NCI-H2227 treated with DMSO at 0.1 percent for 48 hours (cell line): Measurements from ENCODE around the gene KRTAP5-10.
"Not testable (repeated sequence)": the region's sequence is repeated elsewhere in the genome, so short reads cannot be mapped to it uniquely, and the experiment has no call there.

Experiments
- DNase-seq: peaks from one replicate; lab custom pipeline; 2025; lab: John Stamatoyannopoulos, UW

Gene KRTAP5-10, protein sequence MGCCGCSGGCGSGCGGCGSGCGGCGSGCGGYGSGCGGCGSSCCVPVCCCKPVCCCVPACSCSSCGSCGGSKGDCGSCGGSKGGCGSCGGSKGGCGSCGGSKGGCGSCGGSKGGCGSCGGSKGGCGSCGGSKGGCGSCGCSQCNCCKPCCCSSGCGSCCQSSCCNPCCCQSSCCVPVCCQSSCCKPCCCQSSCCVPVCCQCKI

DNA sequence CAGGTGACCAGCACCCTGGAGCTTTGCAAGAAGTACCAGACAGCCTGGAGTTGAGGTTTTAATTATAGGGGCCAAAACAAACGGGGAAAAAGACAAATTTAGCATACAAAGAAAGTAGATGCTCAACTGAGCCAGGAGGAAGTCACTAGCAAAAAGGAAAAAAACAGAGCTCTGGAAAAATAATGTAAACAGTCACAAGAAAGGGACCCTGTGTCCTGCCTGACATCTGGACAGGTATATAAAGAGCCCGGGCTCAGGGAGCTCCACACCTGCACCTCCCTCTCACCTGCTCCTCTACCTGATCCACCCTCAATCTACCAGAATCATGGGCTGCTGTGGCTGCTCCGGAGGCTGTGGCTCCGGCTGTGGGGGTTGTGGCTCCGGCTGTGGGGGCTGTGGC lies at the start of gene KRTAP5-10:
TSS of gene KRTAP5-10 (plus strand) at position 301 of the 400 bp plus-strand sequence. CDS start at position 326, 25 bp downstream.
- no peak for DNase-seq

DNA sequence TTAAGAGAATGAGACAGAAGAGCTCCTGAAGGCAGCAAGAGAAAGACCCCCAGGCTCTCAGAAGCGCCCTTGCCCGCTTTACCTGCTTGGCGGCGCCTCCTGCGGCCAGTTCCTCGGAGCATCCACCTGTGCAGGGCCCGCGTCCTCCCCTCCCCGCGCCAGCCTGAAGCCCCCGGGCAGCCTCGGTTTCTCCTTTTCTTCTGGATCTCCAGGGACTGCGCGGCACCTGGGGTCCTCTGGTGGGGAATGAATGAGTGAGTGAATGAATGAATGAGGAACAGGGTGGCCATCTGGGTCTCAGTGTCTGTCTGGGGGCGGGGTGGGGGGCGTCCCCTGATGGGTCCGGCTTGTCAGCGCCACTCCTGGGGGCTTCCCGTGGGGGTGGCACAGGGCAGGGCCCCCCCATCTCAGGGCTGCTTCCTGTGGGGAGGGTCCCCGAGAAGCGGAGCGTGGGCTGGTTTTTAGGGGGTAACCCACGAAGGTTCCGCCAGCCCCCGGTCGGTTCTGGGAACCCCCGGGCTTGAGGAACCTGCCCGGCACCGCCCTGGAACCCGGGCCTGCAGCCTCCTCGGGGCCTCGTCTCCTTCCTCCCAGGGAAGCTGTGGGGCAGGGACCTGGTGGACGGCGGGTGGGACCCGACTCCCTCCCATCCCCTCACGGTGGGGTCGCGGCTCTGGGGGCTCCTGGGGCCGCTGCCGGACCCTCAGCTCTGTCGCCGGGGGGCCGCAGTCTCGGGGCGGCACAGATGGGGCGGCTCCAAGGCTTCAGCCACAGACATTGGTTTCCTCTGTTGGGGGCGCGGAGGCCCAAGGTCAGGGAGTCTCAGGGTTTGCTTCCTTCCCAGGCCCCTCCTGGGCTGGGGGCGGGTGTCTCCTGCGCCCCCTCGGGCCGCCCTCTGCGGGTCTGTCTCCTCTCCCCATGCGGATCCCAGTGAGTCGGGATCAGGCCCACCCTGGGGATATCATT lies 46.6 kb upstream of the KRTAP5-10 start:
- no peak for DNase-seq

DNA sequence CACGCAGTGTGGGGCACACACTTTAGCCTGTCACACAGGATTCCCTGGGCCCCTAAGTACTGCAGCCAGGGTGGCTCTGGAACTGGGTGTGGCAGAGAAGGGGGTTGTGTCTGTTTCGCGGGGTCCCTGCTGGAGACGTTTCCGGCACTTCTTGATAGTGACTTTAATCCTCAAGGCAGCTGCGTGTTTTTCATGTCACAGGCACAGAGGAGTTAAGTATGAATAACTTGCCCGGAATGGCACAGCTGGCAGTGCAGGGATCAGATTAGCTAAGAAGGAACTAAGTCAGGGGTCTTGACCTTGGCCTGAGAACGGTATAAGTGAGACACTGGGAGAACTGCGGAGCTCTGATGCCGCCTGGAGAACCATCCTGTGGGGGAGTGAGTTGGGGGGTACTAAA lies 45.8 kb upstream of the KRTAP5-10 start:
- no peak for DNase-seq

DNA sequence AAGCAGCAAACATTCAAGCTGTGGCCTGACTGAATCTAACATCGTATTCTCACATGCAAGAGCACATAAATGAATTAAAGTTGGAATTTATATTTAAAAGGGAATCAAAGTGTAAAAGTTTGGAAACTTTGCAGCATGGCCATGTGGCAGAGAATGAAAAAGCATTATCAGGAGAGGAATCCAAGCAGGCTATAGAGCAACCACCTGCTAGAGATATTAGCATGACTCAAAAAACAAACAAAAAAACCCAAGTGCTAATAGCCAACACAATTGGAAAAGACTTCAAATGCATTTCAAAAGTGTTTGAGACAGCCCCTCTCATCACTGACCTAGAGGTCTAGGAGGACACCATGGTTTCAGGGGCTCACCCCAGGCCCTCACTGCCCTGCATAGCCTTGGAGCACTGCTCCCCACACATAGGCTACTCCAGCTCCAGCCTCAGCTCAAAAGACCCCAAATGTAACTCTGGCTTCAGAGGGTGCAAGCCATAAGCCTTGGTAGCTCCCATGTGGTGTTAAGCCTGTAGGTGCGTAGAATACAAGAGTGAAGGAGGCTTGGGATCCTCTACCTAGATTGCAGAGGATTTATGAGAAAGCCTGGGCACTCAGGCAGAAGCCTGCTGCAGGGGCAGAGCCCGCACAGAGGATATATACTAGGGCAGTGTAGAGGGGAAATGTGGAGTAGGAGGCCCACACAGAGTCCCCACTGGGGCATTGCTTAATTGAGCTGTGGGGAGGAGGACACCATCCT lies 40.0 kb upstream of the KRTAP5-10 start:
- DNase-seq = no peak

DNA sequence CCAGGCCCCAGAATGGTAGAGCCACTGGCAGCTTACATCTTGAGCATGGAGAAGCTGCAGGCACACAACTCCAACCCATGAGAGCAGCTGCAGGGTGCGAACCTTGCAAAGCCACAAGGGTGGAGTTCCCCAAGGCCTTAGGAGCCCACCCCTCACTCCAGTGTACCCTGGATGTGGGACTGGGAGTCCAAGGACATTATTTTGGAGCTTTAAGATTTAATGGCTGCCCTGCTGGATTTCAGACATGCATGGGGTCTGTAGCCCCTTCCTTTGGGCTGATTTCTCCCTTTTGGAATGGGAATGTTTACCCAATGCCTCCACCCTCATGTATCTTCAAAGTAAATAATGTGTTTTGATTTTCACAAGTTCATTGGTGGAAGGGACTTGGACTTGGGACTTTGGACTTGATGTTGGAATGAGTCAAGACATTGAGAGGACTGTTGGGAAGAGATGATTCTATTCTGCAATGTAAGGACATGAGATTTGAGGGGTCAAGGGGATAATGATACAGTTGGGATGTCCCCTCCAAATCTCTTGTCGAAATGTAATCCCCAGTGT lies 39.3 kb upstream of the KRTAP5-10 start:
- no peak for DNase-seq

DNA sequence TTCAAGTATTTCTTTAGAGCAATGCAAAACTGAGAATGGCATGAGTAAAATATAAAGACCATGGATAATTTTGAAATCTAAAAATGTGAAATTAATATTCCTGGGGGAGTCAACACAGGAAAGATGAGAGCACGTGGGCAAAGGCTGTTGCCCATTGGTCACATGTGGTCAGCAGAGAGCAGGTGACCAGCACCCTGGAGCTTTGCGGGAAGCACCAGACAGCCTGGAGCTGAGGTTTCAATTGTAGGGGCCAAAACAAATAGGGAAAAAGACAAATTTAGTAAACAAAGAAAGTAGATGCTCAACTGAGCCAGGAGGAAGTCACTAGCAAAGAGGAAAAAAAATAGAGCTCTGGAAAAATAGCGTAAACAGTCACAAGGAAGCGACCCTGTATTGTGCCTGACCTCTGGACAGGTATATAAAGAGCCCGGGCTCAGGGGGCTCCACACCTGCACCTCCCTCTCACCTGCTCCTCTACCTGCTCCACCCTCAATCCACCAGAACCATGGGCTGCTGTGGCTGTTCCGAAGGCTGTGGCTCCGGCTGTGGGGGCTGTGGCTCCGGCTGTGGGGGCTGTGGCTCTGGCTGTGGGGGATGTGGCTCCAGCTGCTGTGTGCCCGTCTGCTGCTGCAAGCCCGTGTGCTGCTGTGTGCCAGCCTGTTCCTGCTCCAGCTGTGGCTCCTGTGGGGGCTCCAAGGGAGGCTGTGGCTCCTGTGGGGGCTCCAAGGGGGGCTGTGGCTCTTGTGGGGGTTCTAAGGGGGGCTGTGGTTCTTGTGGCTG lies 38.4 kb upstream of the KRTAP5-10 start, which contains the start of gene KRTAP5-7:
TSS of gene KRTAP5-7 (plus strand) at position 472 of the 780 bp plus-strand sequence. CDS start at position 506, 34 bp downstream.
- DNase-seq = not testable (repeated sequence)

DNA sequence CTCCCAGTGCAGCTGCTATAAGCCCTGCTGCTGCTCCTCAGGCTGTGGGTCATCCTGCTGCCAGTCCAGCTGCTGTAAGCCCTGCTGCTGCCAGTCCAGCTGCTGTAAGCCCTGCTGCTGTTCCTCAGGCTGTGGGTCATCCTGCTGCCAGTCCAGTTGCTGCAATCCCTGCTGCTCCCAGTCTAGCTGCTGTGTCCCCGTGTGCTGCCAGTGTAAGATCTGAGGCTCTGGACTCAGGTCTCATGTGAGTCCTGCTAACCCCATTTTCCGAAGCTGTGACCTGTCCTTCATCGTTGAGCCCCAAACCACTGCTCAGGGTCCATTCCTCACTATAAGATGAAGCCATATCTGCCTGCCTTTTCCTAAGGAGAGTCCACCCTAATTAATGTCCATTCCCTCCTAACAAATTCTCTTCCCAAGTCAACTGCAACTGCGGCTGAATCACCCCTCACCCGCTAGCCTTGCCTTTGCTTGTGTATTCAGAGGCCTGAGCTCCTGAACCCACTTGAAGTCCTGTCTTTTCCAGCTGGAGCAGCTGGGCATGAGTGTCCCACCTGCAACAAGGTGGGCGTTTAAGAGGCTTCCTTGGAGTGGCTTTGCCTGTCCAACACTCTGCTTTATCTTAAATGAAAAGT lies 37.7 kb upstream of the KRTAP5-10 start:
- no peak for DNase-seq

DNA sequence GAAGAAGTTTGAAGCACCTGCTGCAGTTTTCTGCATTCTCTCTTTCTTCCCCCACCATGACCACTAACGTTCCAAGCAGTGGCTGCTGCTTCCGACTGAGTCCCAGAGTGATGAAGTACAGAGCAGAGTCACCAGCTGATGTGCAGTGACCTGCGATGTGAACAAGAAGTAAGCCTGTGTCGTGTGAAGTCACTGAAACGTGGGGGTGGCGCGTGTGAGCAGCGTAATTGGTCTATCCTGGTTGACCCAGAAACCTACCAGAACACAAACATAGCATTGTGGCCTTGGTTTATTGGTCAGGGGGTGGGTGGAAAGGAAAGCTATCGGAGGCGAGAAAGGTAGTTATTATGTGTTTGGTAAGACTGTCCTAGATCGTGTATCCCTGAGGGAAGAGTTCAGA lies 34.8 kb upstream of the KRTAP5-10 start:
- DNase-seq = no peak

DNA sequence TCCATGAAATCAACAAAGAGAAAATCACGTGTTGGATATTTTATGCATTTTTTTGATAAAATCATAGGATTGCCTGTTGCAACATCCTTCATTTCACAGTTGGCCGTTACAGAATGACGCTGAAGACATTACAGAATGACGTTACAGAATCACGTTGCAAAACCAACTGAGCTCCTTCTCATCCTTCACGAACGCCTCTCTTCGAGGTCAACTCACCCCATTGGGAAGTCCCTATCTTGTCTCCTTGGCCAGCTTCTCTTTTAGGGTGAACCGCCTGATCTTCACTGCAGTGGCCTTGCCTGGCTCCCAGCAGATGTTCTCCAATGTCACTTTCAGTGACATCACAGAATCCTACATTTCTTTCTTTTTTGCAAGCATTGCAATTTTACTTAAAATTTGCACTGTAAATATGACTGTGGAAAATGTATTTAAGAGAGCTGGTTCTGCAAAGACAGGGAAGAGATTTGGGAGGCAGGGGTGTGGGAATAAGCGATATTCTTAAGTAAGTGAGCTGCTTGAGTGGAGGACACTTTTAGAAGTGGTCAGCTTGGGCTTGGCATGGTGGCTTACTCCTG lies 33.2 kb upstream of the KRTAP5-10 start:
- no peak for DNase-seq

DNA sequence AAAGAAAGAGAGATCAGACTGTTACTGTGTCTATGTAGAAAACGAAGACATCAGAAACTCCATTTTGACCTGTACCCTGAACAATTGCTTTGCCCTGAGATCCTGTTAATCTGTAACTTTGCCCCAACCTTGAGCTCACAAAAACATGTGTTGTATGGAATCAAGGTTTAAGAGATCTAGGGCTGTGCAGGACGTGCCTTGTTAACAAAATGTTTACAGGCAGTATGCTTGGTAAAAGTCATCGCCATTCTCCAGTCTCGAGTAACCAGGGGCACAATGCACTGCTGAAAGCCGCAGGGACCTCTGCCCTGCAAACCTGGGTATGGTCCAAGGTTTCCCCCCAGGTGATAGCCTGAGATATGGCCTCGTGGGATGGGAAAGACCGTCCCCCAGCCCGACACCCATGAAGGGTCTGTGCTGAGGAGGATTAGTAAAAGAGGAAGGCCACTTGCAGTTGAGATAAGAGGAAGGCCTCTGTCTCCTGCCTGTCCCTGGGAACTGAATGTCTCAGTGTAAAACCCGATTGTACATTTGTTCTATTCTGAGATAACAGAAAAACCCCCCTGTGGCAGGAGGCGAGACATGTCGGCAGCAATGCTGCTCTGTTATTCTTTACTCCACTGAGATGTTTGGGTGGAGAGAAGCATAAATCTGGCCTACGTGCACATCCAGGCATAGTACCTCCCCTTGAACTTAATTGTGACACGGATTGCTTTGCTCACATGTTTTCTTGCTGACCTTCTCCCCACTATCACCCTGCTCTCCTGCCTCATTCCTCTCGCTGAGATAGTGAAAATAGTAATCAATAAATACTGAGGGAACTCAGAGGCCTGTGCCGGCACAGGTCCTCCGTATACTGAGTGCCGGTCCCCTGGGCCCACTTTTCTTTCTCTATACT lies 30.4 kb upstream of the KRTAP5-10 start:
- not testable (repeated sequence) for DNase-seq

DNA sequence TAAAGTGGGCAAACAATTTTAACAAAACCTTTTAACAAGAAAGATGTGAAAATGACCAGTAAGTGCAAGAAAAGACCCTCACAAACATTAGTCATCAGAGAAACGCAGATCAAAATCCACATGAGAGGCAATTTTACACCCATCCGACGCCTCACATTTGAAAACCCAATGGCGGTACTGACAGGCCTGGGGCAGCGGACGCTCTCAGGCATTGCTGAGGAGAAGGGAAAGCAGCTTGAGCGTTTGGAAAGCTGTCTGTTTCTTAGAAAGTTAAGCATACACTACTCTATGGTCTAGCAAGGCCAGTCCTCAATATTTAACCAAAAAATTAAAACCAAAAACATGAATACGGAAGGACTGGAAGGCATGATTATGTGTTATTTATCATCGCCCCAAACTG lies 29.5 kb upstream of the KRTAP5-10 start:
- DNase-seq = no peak

DNA sequence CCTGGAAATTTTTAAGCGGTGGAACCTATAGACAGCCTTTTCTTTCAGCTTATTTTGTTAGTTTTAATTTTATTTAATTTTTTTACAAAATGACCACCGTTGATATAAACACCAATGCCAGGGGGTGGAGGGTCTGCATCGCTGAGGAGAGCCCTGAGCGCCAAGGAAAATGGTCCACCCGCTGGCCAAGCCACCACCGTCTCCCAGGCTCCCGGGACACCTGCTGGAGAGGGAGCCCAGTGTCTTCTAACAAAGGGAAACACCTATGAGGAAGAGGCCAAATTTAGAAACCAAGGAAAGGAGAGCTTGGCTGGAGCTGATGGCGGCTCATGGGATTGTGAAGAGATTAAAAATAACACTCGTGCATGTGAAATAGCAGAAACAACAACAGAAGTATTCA lies 27.8 kb upstream of the KRTAP5-10 start:
- no peak for DNase-seq

DNA sequence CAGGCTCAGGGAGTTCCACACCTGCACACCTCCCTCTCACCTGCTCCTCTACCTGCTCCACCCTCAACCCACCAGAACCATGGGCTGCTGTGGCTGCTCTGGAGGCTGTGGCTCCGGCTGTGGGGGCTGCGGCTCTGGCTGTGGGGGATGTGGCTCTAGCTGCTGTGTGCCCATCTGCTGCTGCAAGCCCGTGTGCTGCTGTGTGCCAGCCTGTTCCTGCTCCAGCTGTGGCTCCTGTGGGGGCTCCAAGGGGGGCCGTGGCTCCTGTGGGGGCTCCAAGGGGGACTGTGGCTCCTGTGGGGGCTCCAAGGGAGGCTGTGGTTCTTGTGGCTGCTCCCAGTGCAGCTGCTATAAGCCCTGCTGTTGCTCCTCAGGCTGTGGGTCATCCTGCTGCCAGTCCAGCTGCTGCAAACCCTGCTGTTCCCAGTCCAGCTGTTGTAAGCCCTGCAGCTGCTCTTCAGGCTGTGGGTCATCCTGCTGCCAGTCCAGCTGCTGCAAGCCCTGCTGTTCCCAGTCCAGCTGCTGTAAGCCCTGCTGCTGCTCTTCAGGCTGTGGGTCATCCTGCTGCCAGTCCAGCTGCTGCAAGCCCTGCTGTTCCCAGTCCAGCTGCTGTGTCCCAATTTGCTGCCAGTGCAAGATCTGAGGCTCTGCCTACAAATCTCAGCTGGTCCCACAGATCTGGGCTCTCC lies 27.2 kb upstream of the KRTAP5-10 start, which contains the start of gene KRTAP5-8:
TSS of gene KRTAP5-8 (plus strand) at position 49 of the 689 bp plus-strand sequence. CDS start at position 80, 31 bp downstream.
- not testable (repeated sequence) for DNase-seq

DNA sequence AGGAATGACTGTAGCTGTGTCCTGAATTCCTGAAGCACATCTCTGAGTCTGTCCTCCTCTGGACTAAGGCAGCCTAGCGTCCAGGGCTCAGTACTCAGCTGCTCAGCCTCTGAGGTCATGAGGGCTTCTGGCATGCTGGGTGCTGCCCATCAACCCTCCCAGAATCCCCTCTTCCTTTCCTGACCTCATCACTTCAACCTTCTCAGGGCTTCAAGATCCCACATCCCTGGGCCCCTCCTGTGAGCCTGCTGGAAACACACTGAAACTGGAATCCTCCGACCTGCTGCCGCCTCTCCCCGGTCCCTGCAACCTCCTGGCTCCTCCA lies 26.7 kb upstream of the KRTAP5-10 start:
- DNase-seq = no peak

DNA sequence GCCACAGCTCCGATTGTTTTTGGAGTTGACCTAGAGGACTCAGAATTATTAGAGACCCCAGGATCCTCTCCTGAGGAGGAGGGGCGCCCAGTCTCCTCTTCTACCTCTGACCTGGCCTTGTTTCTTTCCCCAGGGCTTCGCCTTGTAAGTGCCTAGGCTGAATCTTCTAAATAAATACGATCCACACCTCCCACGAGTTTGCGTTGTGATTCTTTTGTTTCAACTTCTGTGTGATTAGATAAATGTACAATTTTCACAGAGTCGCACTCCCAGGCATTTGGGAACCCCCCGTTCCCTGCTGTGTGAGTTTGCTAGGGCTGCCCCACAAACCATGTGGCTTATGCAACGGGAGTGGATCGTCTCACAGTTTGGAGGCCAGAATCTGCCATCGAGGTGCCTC lies 26.3 kb upstream of the KRTAP5-10 start:
- no peak for DNase-seq

DNA sequence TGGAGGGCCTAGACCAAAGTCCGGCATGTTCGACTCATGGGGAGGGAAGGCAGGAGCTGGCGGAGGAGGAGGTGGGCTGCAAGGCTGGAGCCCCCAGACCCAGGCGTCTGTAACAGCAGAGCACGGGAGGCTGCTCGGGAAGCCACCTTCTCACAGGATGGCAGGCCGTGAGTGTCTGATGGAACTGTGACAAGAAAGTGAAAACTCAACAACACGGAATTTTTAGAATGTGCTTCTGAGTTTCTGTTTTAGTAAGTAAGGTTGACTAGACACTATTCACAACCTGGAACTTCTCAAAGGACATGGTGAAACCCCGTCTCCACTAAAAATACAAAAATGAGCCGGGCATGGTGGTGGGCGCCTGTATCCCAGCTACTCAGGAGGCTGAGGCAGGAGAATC lies 25.4 kb upstream of the KRTAP5-10 start:
- DNase-seq = not testable (repeated sequence)

DNA sequence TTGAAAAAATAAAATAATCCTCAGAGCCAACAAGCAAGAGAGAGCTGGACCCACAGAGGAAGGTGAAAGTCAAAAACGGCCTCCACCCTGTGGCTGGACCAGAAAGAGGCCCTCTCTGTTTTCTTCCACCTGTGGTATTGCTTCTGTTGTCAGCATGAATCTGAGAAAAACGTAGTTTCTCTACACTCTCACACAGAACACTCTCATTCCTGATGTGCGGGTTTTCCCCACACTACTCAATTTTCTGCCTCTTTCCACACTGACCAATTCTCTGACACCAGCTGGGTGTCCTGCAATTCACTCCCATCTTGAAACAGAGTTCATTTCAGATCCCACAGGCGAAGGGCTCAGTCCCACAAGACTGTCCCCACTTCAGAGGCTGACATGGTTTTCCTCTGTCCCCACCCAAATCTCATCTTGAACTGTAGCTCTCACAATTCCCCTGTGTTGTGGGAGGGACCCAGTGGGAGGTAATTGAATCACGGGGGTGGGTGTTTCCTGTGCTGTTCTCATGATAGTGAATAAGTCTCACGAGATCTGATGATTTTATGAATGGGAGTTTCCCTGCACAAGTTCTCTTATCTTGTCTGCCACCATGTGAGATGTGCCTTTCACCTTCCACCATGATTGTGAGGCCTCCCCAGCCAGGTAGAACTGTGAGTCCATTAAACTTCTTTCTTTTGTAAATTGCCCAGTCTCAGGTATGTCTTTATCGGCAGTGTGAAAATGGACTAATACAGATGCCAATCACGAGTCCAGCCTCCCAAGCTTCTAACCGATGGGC lies 24.6 kb upstream of the KRTAP5-10 start:
- DNase-seq = not testable (repeated sequence)

DNA sequence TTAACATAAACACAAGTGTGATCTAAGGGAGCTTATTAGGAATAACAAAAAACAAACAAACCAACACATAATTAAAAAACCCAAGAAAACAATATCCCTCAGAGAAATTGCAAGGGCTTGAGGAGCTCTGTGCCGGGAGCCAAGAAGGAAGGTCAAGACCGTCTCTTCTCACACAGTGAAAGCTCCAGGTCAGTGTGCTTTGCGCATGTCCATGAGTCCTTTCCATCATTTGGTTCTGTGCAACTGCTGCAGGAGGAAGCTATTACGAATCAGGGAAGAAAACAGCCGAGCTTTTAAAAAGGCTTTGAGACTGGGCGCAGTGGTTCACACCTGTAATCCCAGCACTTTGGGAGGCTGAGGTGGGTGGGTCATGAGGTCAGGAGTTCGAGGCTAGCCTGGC lies 23.0 kb upstream of the KRTAP5-10 start:
- no peak for DNase-seq
